ENCODE data around the gene ATF6.

ATF6 gene

DNA sequence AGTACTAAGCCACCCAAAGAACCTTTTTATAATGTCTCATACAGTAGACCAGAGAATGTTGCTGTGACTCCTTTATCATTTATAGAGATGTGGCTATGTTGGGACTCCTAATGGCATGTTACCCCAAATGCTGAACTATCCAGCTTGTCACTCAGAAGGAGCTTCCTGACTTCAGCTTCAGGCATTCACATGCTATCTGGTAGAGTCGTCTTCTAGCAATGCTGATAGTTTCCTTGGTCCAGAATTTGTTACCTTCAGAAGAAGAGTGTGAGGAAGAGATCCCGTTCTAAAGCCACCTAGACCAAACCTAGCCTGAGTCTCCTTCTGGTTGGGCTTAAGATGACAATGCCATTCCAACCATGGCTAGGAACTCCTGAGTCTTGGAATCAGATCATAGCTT is 189.5 kb downstream of the ATF6 start:
- Histone ChIP-seq H3K27ac (ENCODE audit: insufficient read depth, low read depth, low read length, poor library complexity, severe bottlenecking) (no peak overlapping the region), H3K36me3 (ENCODE audit: control insufficient read depth, insufficient read depth, low read length) (no peaks in the 10 kb centered on the region), H3K4me1 (ENCODE audit: control insufficient read depth, insufficient read depth, low read length) (no peaks in the 10 kb centered on the region), H3K27me3 (ENCODE audit: control insufficient read depth, insufficient read depth, low read length, poor library complexity, severe bottlenecking) (no peaks in the 10 kb centered on the region), H3K4me3 (ENCODE audit: insufficient read depth, low read depth, low read length) (no peak overlapping the region), H3K9me3 (ENCODE audit: control insufficient read depth, low read length) (no peaks in the 10 kb centered on the region)
- WGBS, 2 experiments: 92 to 96% methylated on average over 2 of the region's 2 CpGs

- WGBS, 2 experiments: 89 to 96% methylated on average over 2 to 3 of the region's 4 CpGs
- no peaks in the 10 kb centered on the region for H3K36me3 ChIP-seq (ENCODE audit: control insufficient read depth, insufficient read depth, low read length)
- H3K4me1 ChIP-seq (ENCODE audit: control insufficient read depth, insufficient read depth, low read length): no peaks in the 10 kb centered on the region
Observed at GRCh38 chr1:161956097-161956496, 190.0 kb downstream of the ATF6 start.

GRCh38 chr1:161956930-161957329 is 190.8 kb downstream of the ATF6 start:
- no peak overlapping the region for H3K4me3 ChIP-seq (ENCODE audit: insufficient read depth, low read depth, low read length)
- no peaks in the 10 kb centered on the region for H3K9me3 ChIP-seq (ENCODE audit: control insufficient read depth, low read length)
- WGBS, 2 experiments: 81 to 85% methylated on average over 3 of the region's 3 CpGs
- no peak overlapping the region for H3K27ac ChIP-seq (ENCODE audit: insufficient read depth, low read depth, low read length, poor library complexity, severe bottlenecking)
- no peaks in the 10 kb centered on the region for H3K4me1 ChIP-seq (ENCODE audit: control insufficient read depth, insufficient read depth, low read length)
- no peaks in the 10 kb centered on the region for H3K27me3 ChIP-seq (ENCODE audit: control insufficient read depth, insufficient read depth, low read length, poor library complexity, severe bottlenecking)
- no peaks in the 10 kb centered on the region for H3K36me3 ChIP-seq (ENCODE audit: control insufficient read depth, insufficient read depth, low read length)

More at GRCh38 chr1:161956097-161956496, 190.0 kb downstream of the ATF6 start:
- Histone ChIP-seq H3K9me3 (ENCODE audit: control insufficient read depth, low read length) (no peaks in the 10 kb centered on the region), H3K4me3 (ENCODE audit: insufficient read depth, low read depth, low read length) (no peak overlapping the region), H3K27me3 (ENCODE audit: control insufficient read depth, insufficient read depth, low read length, poor library complexity, severe bottlenecking) (no peaks in the 10 kb centered on the region), H3K27ac (ENCODE audit: insufficient read depth, low read depth, low read length, poor library complexity, severe bottlenecking) (no peak overlapping the region)

- Histone ChIP-seq H3K9me3 (ENCODE audit: control insufficient read depth, low read length) (no peaks in the 10 kb centered on the region), H3K4me1 (ENCODE audit: control insufficient read depth, insufficient read depth, low read length) (no peaks in the 10 kb centered on the region), H3K4me3 (ENCODE audit: insufficient read depth, low read depth, low read length) (no peak overlapping the region), H3K27me3 (ENCODE audit: control insufficient read depth, insufficient read depth, low read length, poor library complexity, severe bottlenecking) (no peaks in the 10 kb centered on the region), H3K36me3 (ENCODE audit: control insufficient read depth, insufficient read depth, low read length) (no peaks in the 10 kb centered on the region), H3K27ac (ENCODE audit: insufficient read depth, low read depth, low read length, poor library complexity, severe bottlenecking) (no peak overlapping the region)
- WGBS, 2 experiments: 66 to 68% methylated on average over 7 of the region's 7 CpGs
Observed at GRCh38 chr1:161958425-161958824, 192.3 kb downstream of the ATF6 start.

DNA sequence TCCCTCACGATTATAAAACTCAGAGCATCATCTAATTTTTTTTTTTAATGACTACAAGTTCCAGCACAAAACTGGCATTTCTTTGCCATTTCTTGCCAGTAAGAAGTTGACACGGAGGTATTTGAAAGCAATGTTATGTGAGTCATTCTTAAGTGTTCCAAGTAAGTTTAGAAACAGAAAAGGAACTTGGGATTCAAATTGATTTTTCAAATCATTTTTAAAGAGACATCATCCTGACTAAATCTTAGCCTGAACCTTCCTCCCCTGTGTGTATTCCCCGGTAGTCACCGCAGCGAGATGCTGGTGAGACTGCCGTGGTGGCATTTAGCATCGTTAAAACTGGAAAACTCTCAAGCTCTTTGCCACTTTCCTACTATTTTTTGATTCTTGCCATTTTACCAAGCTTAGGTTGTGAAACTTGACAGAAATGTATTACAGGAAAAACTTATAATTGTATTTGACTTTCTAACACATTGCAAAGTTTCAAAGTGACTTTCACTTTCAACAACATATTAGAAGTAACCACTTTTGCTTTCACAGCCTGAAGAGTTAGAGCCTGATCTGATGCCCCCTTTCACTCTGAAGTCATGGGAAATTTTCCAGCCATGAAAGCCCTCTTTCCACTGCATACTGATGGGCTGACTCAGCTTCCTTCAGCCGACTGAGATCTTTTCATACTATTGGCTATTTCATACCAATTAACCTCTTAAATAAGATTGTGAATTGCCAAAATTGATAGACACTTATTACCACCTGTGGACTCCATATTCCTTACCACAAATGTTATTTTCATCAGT is 196.2 kb downstream of the ATF6 start:
- WGBS, 2 experiments: 76 to 88% methylated on average over 8 of the region's 8 CpGs
- H3K36me3 ChIP-seq (ENCODE audit: control insufficient read depth, insufficient read depth, low read length): no peaks in the 10 kb centered on the region
- H3K9me3 ChIP-seq (ENCODE audit: control insufficient read depth, low read length): no peaks in the 10 kb centered on the region
- no peak overlapping the region for H3K4me3 ChIP-seq (ENCODE audit: insufficient read depth, low read depth, low read length)
- H3K4me1 ChIP-seq (ENCODE audit: control insufficient read depth, insufficient read depth, low read length): peaks cover 7% of the 10 kb centered on the region
- no peak overlapping the region for H3K27ac ChIP-seq (ENCODE audit: insufficient read depth, low read depth, low read length, poor library complexity, severe bottlenecking)
- no peaks in the 10 kb centered on the region for H3K27me3 ChIP-seq (ENCODE audit: control insufficient read depth, insufficient read depth, low read length, poor library complexity, severe bottlenecking)

- 80 to 82% methylated on average over 4 of the region's 4 CpGs for WGBS, 2 experiments
- Histone ChIP-seq H3K27ac (ENCODE audit: insufficient read depth, low read depth, low read length, poor library complexity, severe bottlenecking) (no peak overlapping the region), H3K4me1 (ENCODE audit: control insufficient read depth, insufficient read depth, low read length) (peaks cover 7% of the 10 kb centered on the region), H3K36me3 (ENCODE audit: control insufficient read depth, insufficient read depth, low read length) (no peaks in the 10 kb centered on the region), H3K9me3 (ENCODE audit: control insufficient read depth, low read length) (no peaks in the 10 kb centered on the region), H3K4me3 (ENCODE audit: insufficient read depth, low read depth, low read length) (no peak overlapping the region), H3K27me3 (ENCODE audit: control insufficient read depth, insufficient read depth, low read length, poor library complexity, severe bottlenecking) (no peaks in the 10 kb centered on the region)
Observed at GRCh38 chr1:161966067-161966466, 199.9 kb downstream of the ATF6 start.

DNA sequence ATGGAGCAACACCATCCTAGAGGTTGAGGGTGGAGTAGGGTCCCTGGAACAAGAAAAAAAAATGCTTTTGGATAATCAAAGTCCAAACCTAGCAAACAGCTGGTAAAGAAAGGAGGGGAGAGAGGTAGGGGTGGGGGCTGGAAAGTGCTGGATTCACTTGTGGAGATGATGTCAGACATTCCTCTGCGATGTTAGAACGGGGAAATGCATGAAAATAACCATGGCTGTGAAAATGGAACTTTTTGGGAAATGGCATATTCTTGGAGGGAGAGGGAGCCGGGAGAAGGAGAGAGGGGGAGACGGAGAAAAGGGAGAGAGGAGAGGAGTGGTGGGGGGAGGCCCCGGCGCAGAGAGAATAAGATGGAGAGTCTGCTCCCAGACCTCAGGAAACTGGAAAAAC is 203.9 kb downstream of the ATF6 start:
- H3K27me3 ChIP-seq (ENCODE audit: control insufficient read depth, insufficient read depth, low read length, poor library complexity, severe bottlenecking): no peaks in the 10 kb centered on the region
- H3K36me3 ChIP-seq (ENCODE audit: control insufficient read depth, insufficient read depth, low read length): no peaks in the 10 kb centered on the region
- H3K9me3 ChIP-seq (ENCODE audit: control insufficient read depth, low read length): no peaks in the 10 kb centered on the region
- peaks cover 10% of the 10 kb centered on the region for H3K4me1 ChIP-seq (ENCODE audit: control insufficient read depth, insufficient read depth, low read length)
- 89% methylated on average over 6 of the region's 6 CpGs for WGBS, 2 experiments
- no peak overlapping the region for H3K27ac ChIP-seq (ENCODE audit: insufficient read depth, low read depth, low read length, poor library complexity, severe bottlenecking)
- H3K4me3 ChIP-seq (ENCODE audit: insufficient read depth, low read depth, low read length): no peak overlapping the region

GRCh38 chr1:161970633-161971032 is 204.5 kb downstream of the ATF6 start:
- Histone ChIP-seq H3K9me3 (ENCODE audit: control insufficient read depth, low read length) (no peaks in the 10 kb centered on the region), H3K4me3 (ENCODE audit: insufficient read depth, low read depth, low read length) (no peak overlapping the region), H3K36me3 (ENCODE audit: control insufficient read depth, insufficient read depth, low read length) (no peaks in the 10 kb centered on the region), H3K27ac (ENCODE audit: insufficient read depth, low read depth, low read length, poor library complexity, severe bottlenecking) (no peak overlapping the region), H3K27me3 (ENCODE audit: control insufficient read depth, insufficient read depth, low read length, poor library complexity, severe bottlenecking) (no peaks in the 10 kb centered on the region), H3K4me1 (ENCODE audit: control insufficient read depth, insufficient read depth, low read length) (peaks cover 6% of the 10 kb centered on the region)
- 54 to 59% methylated on average over 3 of the region's 3 CpGs for WGBS, 2 experiments

- no peak overlapping the region for H3K27ac ChIP-seq (ENCODE audit: insufficient read depth, low read depth, low read length, poor library complexity, severe bottlenecking)
- H3K9me3 ChIP-seq (ENCODE audit: control insufficient read depth, low read length): no peaks in the 10 kb centered on the region
- WGBS, 2 experiments: 84 to 88% methylated on average over 9 of the region's 9 CpGs
Observed at GRCh38 chr1:161972828-161973227, 206.7 kb downstream of the ATF6 start.

DNA sequence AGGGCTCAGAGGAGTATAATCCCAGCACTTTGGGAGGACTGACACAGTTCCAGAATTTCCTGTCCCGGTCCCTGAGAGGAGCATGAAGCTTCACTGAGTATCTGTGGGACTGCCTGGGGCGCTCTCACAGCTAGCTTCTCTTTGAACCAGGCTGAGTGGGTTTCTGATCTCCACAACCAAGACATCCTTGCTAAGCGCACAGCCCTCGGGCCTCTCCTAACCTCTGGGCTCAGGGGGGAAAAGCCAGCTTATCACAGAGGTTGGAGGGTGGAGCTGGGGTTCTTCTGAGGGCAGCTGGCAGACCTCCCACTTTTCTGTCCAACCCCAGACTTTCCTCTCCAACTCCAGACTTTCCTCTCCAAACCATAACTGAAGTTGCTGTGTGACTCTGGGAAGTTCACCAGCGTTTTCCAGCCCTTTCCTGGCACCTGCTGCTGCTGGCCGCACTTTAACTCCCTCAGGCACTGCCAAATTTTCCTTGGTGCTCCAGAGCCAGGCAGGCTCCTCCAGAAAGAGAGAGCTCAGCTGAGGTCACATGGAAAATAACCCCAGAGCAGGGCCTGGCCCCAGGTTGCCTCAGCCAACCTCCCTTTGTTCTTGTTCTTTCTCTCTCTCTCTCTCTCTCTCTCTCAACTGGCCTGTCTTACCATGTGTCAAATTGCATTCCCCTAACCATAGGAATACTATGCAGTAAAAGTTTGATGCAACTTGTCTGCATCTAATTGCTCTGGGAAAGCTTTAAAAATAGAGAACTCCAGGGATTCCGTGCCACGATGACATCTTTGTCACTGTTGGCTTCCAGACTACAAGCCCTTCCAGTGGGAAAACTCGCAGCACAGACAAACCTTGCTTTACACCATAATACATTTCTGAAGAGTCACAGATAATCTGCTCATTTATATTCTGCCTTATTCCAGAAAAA is 208.1 kb downstream of the ATF6 start:
- Histone ChIP-seq H3K4me1 (ENCODE audit: control insufficient read depth, insufficient read depth, low read length) (peaks cover 3% of the 10 kb centered on the region), H3K9me3 (ENCODE audit: control insufficient read depth, low read length) (no peaks in the 10 kb centered on the region), H3K27ac (ENCODE audit: insufficient read depth, low read depth, low read length, poor library complexity, severe bottlenecking) (no peak overlapping the region), H3K27me3 (ENCODE audit: control insufficient read depth, insufficient read depth, low read length, poor library complexity, severe bottlenecking) (no peaks in the 10 kb centered on the region), H3K36me3 (ENCODE audit: control insufficient read depth, insufficient read depth, low read length) (no peaks in the 10 kb centered on the region), H3K4me3 (ENCODE audit: insufficient read depth, low read depth, low read length) (no peak overlapping the region)
- WGBS, 2 experiments: 87 to 88% methylated on average over 9 of the region's 9 CpGs

More at GRCh38 chr1:161972828-161973227, 206.7 kb downstream of the ATF6 start:
- Histone ChIP-seq H3K4me3 (ENCODE audit: insufficient read depth, low read depth, low read length) (no peak overlapping the region), H3K4me1 (ENCODE audit: control insufficient read depth, insufficient read depth, low read length) (peaks cover 3% of the 10 kb centered on the region), H3K36me3 (ENCODE audit: control insufficient read depth, insufficient read depth, low read length) (no peaks in the 10 kb centered on the region), H3K27me3 (ENCODE audit: control insufficient read depth, insufficient read depth, low read length, poor library complexity, severe bottlenecking) (no peaks in the 10 kb centered on the region)
